Measurements from ENCODE around the gene JCAD. TPM values are rescaled to one million over a fixed set of nuclear protein-coding genes. Genes with fewer than 3 reads are reported as not detected.

The JCAD gene
- total and polyA plus RNA-seq, 10 of the 15 experiments (the other 5 are each of a cell fraction or from before 2014, with no cell fraction given) = 0.28 TPM; not detected in 9

GRCh38 chr10:30096564-30096963, 37.2 kb upstream of the JCAD start (continued):
- TF ChIP-seq MYC (IDR thresholded peaks at IDR 0.05; ENCODE audit: insufficient read depth, insufficient read length, insufficient replicate concordance, low read length, severe bottlenecking) (no peak), ZNF217 (IDR thresholded peaks at IDR 0.05) (no peak), E2F8 (IDR thresholded peaks at IDR 0.05; ENCODE audit: low read depth, partially characterized antibody) (no peak)

- ATAC-seq (no peak), FAIRE-seq (no peak), DNase-seq (ENCODE audit: low read depth, low spot score) (no peak)
- POLR2A ChIA-PET = no interaction called here
- no peaks in the 10 kb centered on the region for H3K4me1 ChIP-seq (ENCODE audit: control insufficient read depth, insufficient read depth, low read length)
- no peaks in the 10 kb centered on the region for H4K20me1 ChIP-seq (ENCODE audit: control insufficient read depth, insufficient read depth)
- H3K9ac ChIP-seq (ENCODE audit: control insufficient read depth, insufficient read depth, low read length) = no peak overlapping the region
- in situ Hi-C loops (cut with MboI) (no loop called here), intact Hi-C loops (cut with micrococcal nuclease; ENCODE audit: unreplicated experiment) (no loop called here)
- no TSS peak for BruUV-seq (replicated peaks)
- H3K79me2 ChIP-seq (ENCODE audit: control insufficient read depth, insufficient read depth, low read length) = no peaks in the 10 kb centered on the region
- H3K36me3 ChIP-seq (ENCODE audit: control insufficient read depth in 2 of 2, insufficient read depth in 2 of 2, low read length in 1 of 2) = no peaks in the 10 kb centered on the region
- no peak overlapping the region for H3K27ac ChIP-seq (ENCODE audit: control insufficient read depth, insufficient read depth)
- no peaks in the 10 kb centered on the region for H3K27me3 ChIP-seq (replicated peaks in 1 of 2; ENCODE audit: control insufficient read depth in 2 of 2, insufficient read depth in 2 of 2, low read length in 1 of 2)
- TF ChIP-seq SUPT20H (IDR thresholded peaks at IDR 0.05; ENCODE audit: borderline replicate concordance, control insufficient read depth, low read depth, low read length) (no peak), ATF2 (IDR thresholded peaks at IDR 0.05; ENCODE audit: low read length) (no peak), DPF2 (IDR thresholded peaks at IDR 0.05) (no peak), CBFB (IDR thresholded peaks at IDR 0.05; ENCODE audit: low read depth) (no peak), SRF (IDR thresholded peaks at IDR 0.05; ENCODE audit: low read depth in 2 of 2, low read length in 2 of 2) (no peak), MAX (IDR thresholded peaks at IDR 0.05; ENCODE audit: low read depth, low read length) (no peak)
- H3K9me3 ChIP-seq (replicated peaks; ENCODE audit: control insufficient read depth, insufficient read depth, low read length) = no peaks in the 10 kb centered on the region
- WGBS (ENCODE audit: insufficient coverage, insufficient replicate concordance, low lambda C conversion rate, missing lambda C conversion rate) = 14% methylated on average over 6 of the region's 6 CpGs
- H3K4me3 ChIP-seq = no peak overlapping the region
- CTCF ChIA-PET = no interaction called here
- H2AFZ ChIP-seq (ENCODE audit: control insufficient read depth, low read depth, low read length) = no peak overlapping the region
- H3K4me2 ChIP-seq (ENCODE audit: control insufficient read depth, insufficient read depth) = no peak overlapping the region
- SMC1A ChIA-PET (ENCODE audit: uncharacterized antibody, unreplicated experiment) = interaction anchor here (0.9 kb wide), 1 partner anchor 20 kb away, joined by 3 read pairs; no protein-coding TSS in a partner anchor
- RAD21 ChIA-PET (ENCODE audit: unreplicated experiment) = interaction anchor here (0.8 kb wide), 1 partner anchor 93 kb away, joined by 3 read pairs; no protein-coding TSS in a partner anchor
These were observed 36.4 kb upstream of the JCAD start for GRCh38 chr10:30095631-30096422.

Measured in GM12878 (cell line).